Loucy (cell line): ENCODE results near the gene LIG1.

Source experiments
- EZH2phosphoT487 ChIP-seq: fragments of 200-600 bp; IDR thresholded peaks from 2 replicates; pipeline ENCODE4 v1.6.1; 2018; ENCODE audit warnings: antibody characterized with exemption, mild to moderate bottlenecking, moderate library complexity, borderline replicate concordance
- TF ChIP-seq, protein P1 (sequence below): fragments of 200-600 bp; sonication (generic); conservative IDR thresholded peaks from 2 replicates; pipeline ENCODE4 v1.5.1; 2014; ENCODE audit warnings: mild to moderate bottlenecking, antibody characterized with exemption, low read length

DNA sequence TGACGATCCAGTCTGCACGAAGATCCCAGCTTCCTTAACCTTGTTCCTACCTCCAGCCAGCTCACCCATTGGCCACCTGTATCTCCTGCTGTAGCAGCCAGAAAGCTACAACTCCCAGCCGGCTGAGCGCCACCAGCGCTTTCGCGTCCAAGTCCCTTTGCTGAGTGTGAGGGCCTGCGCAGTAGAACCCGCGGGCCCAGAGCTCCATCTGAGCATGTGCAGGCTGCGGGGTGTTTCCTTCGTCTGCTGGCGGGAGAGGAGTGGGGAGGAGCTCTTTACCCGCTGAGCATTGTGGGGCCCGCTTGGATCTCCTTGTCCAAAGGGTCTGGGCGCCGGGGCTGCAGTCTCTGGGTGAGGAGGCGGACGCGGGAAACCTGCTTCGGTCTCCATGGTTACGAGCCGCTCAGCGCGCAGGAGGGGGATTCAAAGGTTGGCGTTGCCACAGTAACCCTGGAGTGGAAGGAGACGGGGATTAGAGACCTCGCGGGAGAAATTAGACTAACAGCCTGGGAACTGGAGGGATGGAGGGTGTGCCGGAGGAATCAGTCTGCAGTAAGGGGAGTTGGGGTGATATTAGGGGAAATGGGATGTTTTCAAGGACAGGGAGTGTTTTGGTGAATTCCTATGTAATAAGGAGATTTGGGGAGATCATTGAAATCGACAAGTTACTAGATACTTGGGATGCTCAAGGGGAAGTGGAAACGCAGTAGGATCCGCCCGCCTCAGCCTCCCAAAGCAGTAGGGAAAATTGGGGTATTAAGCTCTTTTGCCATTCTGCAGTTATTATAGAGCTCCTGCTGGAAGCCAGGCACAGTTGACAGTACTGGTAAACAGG is 33.9 kb upstream of the LIG1 start:
- TF ChIP-seq, protein P1, sequence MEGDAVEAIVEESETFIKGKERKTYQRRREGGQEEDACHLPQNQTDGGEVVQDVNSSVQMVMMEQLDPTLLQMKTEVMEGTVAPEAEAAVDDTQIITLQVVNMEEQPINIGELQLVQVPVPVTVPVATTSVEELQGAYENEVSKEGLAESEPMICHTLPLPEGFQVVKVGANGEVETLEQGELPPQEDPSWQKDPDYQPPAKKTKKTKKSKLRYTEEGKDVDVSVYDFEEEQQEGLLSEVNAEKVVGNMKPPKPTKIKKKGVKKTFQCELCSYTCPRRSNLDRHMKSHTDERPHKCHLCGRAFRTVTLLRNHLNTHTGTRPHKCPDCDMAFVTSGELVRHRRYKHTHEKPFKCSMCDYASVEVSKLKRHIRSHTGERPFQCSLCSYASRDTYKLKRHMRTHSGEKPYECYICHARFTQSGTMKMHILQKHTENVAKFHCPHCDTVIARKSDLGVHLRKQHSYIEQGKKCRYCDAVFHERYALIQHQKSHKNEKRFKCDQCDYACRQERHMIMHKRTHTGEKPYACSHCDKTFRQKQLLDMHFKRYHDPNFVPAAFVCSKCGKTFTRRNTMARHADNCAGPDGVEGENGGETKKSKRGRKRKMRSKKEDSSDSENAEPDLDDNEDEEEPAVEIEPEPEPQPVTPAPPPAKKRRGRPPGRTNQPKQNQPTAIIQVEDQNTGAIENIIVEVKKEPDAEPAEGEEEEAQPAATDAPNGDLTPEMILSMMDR = no peak
- TF ChIP-seq EZH2phosphoT487 = no peak
